ENCODE measurements around the gene C1QTNF12. TPM values are rescaled to one million over a fixed set of nuclear protein-coding genes. Genes with fewer than 3 reads are reported as not detected.

C1QTNF12 gene
- polyA plus RNA-seq, 3 donors: 1.1 TPM; not detected in 2

DNA sequence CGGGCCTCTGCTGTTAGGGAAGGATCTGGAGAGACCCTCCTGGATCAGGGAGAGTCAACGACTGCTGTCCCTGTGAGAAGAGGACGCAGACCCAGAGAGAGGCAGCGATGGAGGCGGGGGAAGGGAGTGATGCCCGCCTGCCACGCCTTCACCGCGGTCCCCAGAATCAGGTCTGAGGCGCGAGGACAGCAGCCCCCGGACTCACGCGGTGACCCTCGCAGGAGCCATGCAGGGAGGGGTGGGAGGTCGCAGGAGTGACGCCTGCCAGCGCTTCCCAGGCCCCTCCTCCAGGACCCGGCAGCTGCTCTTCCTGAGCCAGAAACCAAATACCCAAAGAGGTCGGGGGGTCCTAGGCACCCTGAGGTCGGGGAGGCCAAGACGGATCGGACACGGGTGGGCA lies 26.3 kb downstream of the C1QTNF12 start:
- H3K4me1 ChIP-seq (ENCODE audit: control insufficient read depth in 1 of 2, insufficient read depth in 2 of 2, low read length in 2 of 2): no peaks in the 10 kb centered on the region
- H4K20me1 ChIP-seq (ENCODE audit: insufficient read depth, low read length): peaks cover 76% of the 10 kb centered on the region
- peaks cover 63 to 79% of the 10 kb centered on the region in 2 donors for H3K36me3 Mint-ChIP-seq
- H3K4me3 ChIP-seq (replicated peaks in 1 of 3; ENCODE audit: low read depth in 2 of 3, low read length in 3 of 3): no peak overlapping the region
- no peaks in the 10 kb centered on the region for H3K9me3 Mint-ChIP-seq
- H3K4me2 ChIP-seq (replicated peaks; ENCODE audit: extremely low read depth, low read length, poor library complexity, severe bottlenecking): no peak overlapping the region
- peak overlapping the region in 1 of 7 donors; percentile 4 for H3K27ac Mint-ChIP-seq
- WGBS (ENCODE audit: insufficient coverage): 96% methylated on average over 22 of the region's 24 CpGs
- H3K9me3 ChIP-seq (replicated peaks in 1 of 2; ENCODE audit: control insufficient read depth in 1 of 2, insufficient read depth in 1 of 2, low read length in 2 of 2): no peaks in the 10 kb centered on the region
- H2AFZ ChIP-seq (ENCODE audit: insufficient read depth, low read depth, low read length, poor library complexity, severe bottlenecking): no peak overlapping the region
- H3K4me3 Mint-ChIP-seq: no peak overlapping the region
- H3K27ac ChIP-seq (ENCODE audit: low read depth in 1 of 2, low read length in 2 of 2): no peak overlapping the region
- peaks cover 11% of the 10 kb centered on the region for H3K79me2 ChIP-seq (ENCODE audit: insufficient read depth, low read length)
- intact Hi-C loops (cut with micrococcal nuclease): no loop called here
- DNase-seq: no peak
- H3K36me3 ChIP-seq (replicated peaks in 1 of 2; ENCODE audit: control insufficient read depth in 1 of 2, insufficient read depth in 2 of 2, low read length in 2 of 2): peaks cover 82 to 89% of the 10 kb centered on the region in 2 donors
- no peaks in the 10 kb centered on the region for H3K27me3 ChIP-seq (ENCODE audit: control insufficient read depth in 2 of 2, insufficient read depth in 2 of 2, low read length in 2 of 2)
- H3K9ac ChIP-seq (ENCODE audit: insufficient read depth, low read length, poor library complexity, severe bottlenecking): no peak overlapping the region
- TF ChIP-seq, protein P1, sequence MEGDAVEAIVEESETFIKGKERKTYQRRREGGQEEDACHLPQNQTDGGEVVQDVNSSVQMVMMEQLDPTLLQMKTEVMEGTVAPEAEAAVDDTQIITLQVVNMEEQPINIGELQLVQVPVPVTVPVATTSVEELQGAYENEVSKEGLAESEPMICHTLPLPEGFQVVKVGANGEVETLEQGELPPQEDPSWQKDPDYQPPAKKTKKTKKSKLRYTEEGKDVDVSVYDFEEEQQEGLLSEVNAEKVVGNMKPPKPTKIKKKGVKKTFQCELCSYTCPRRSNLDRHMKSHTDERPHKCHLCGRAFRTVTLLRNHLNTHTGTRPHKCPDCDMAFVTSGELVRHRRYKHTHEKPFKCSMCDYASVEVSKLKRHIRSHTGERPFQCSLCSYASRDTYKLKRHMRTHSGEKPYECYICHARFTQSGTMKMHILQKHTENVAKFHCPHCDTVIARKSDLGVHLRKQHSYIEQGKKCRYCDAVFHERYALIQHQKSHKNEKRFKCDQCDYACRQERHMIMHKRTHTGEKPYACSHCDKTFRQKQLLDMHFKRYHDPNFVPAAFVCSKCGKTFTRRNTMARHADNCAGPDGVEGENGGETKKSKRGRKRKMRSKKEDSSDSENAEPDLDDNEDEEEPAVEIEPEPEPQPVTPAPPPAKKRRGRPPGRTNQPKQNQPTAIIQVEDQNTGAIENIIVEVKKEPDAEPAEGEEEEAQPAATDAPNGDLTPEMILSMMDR (IDR thresholded peaks at IDR 0.05): no peak
- H3K27me3 Mint-ChIP-seq (ENCODE audit: low read depth in 3 of 3): peaks cover 0 to 2% (median 0%) of the 10 kb centered on the region in 3 donors
- H3K4me1 Mint-ChIP-seq: no peaks in the 10 kb centered on the region

DNA sequence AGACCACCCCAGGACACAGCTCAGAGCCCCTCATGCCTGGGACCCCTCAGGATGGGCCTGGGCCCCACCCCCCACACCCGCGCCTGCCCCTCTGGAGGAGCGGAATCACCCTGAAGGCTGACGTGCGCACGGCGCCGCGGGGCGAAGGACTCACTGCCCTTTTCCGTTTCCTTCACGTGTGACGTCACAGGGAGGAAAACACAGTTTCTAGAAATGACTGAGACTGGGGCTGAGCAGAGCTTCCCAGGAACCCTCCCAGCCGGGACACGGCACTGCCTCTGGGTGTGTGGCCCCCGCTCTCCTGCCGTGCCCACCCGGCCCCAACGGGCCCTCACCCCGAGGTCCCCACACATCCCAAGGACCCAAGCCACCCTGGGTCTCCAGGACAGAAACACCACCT lies 27.2 kb downstream of the C1QTNF12 start:
- H3K27me3 Mint-ChIP-seq (ENCODE audit: low read depth in 3 of 3): peaks cover 6 to 8% (median 7%) of the 10 kb centered on the region in 3 donors
- Histone ChIP-seq H3K79me2 (ENCODE audit: insufficient read depth, low read length) (peaks cover 3% of the 10 kb centered on the region), H4K20me1 (ENCODE audit: insufficient read depth, low read length) (peaks cover 68% of the 10 kb centered on the region), H3K4me3 (replicated peaks in 1 of 3; ENCODE audit: low read depth in 2 of 3, low read length in 3 of 3) (no peak overlapping the region), H3K36me3 (replicated peaks in 1 of 2; ENCODE audit: control insufficient read depth in 1 of 2, insufficient read depth in 2 of 2, low read length in 2 of 2) (peaks cover 75 to 81% of the 10 kb centered on the region in 2 donors), H3K9me3 (replicated peaks in 1 of 2; ENCODE audit: control insufficient read depth in 1 of 2, insufficient read depth in 1 of 2, low read length in 2 of 2) (no peaks in the 10 kb centered on the region), H2AFZ (ENCODE audit: insufficient read depth, low read depth, low read length, poor library complexity, severe bottlenecking) (no peak overlapping the region), H3K9ac (ENCODE audit: insufficient read depth, low read length, poor library complexity, severe bottlenecking) (no peak overlapping the region), H3K4me2 (replicated peaks; ENCODE audit: extremely low read depth, low read length, poor library complexity, severe bottlenecking) (no peak overlapping the region), H3K27ac (ENCODE audit: low read depth in 1 of 2, low read length in 2 of 2) (no peak overlapping the region), H3K27me3 (ENCODE audit: control insufficient read depth in 2 of 2, insufficient read depth in 2 of 2, low read length in 2 of 2) (peaks cover 0 to under 1% of the 10 kb centered on the region in 2 donors), H3K4me1 (ENCODE audit: control insufficient read depth in 1 of 2, insufficient read depth in 2 of 2, low read length in 2 of 2) (no peaks in the 10 kb centered on the region)
- peaks cover 59 to 72% of the 10 kb centered on the region in 2 donors for H3K36me3 Mint-ChIP-seq
- H3K4me3 Mint-ChIP-seq: no peak overlapping the region
- H3K27ac Mint-ChIP-seq: no peak overlapping the region
- H3K4me1 Mint-ChIP-seq: no peaks in the 10 kb centered on the region
- TF ChIP-seq, protein P1 (IDR thresholded peaks at IDR 0.05): no peak
- intact Hi-C loops (cut with micrococcal nuclease): no loop called here
- no peaks in the 10 kb centered on the region for H3K9me3 Mint-ChIP-seq
- DNase-seq: no peak
- WGBS (ENCODE audit: insufficient coverage): 98% methylated on average over 11 of the region's 20 CpGs
